ENCODE results near the gene SLIT3.

The SLIT3 gene

GRCh38 chr5:169226895-169227294 lies 74.0 kb downstream of the SLIT3 start:
- no peak overlapping the region for H3K4me3 ChIP-seq (IDR thresholded peaks at IDR 0.05; ENCODE audit: insufficient read depth, low read depth, low read length)
- no peaks in the 10 kb centered on the region for H3K36me3 ChIP-seq (ENCODE audit: insufficient read depth)
- TF ChIP-seq CTCF (conservative IDR thresholded peaks at IDR 0.05; ENCODE audit: low read depth, low read length), result no peak
- no peaks in the 10 kb centered on the region for H4K20me1 ChIP-seq (ENCODE audit: insufficient read depth)
- H3K9ac ChIP-seq, result no peak overlapping the region
- H3K4me2 ChIP-seq, result no peak overlapping the region
- H3K27ac ChIP-seq, result no peak overlapping the region
- H3K79me2 ChIP-seq (ENCODE audit: insufficient read depth, low read depth), result no peaks in the 10 kb centered on the region
- no peaks in the 10 kb centered on the region for H3K27me3 ChIP-seq (ENCODE audit: insufficient read depth, low read depth)
- H3K4me1 ChIP-seq (ENCODE audit: low read depth, poor library complexity, severe bottlenecking), result no peaks in the 10 kb centered on the region
- H2AFZ ChIP-seq (ENCODE audit: low read depth), result no peak overlapping the region

GRCh38 chr5:169225830-169226356 lies 75.0 kb downstream of the SLIT3 start:
- Histone ChIP-seq H3K36me3 (ENCODE audit: insufficient read depth) (no peaks in the 10 kb centered on the region), H3K9ac (no peak overlapping the region), H3K79me2 (ENCODE audit: insufficient read depth, low read depth) (no peaks in the 10 kb centered on the region), H3K27me3 (ENCODE audit: insufficient read depth, low read depth) (no peaks in the 10 kb centered on the region), H4K20me1 (ENCODE audit: insufficient read depth) (no peaks in the 10 kb centered on the region), H3K4me1 (ENCODE audit: low read depth, poor library complexity, severe bottlenecking) (no peaks in the 10 kb centered on the region), H3K27ac (no peak overlapping the region), H3K4me3 (IDR thresholded peaks at IDR 0.05; ENCODE audit: insufficient read depth, low read depth, low read length) (no peak overlapping the region), H2AFZ (ENCODE audit: low read depth) (no peak overlapping the region), H3K4me2 (no peak overlapping the region)
- TF ChIP-seq CTCF (conservative IDR thresholded peaks at IDR 0.05; ENCODE audit: low read depth, low read length), result no peak

- Histone ChIP-seq H3K27me3 (ENCODE audit: insufficient read depth, low read depth) (no peaks in the 10 kb centered on the region), H2AFZ (ENCODE audit: low read depth) (no peak overlapping the region), H3K36me3 (ENCODE audit: insufficient read depth) (no peaks in the 10 kb centered on the region), H3K4me3 (IDR thresholded peaks at IDR 0.05; ENCODE audit: insufficient read depth, low read depth, low read length) (no peak overlapping the region), H3K4me2 (no peak overlapping the region), H3K79me2 (ENCODE audit: insufficient read depth, low read depth) (no peaks in the 10 kb centered on the region), H3K27ac (no peak overlapping the region), H3K9ac (no peak overlapping the region), H3K4me1 (ENCODE audit: low read depth, poor library complexity, severe bottlenecking) (peaks cover 9% of the 10 kb centered on the region), H4K20me1 (ENCODE audit: insufficient read depth) (no peaks in the 10 kb centered on the region)
- no peak for TF ChIP-seq CTCF (conservative IDR thresholded peaks at IDR 0.05; ENCODE audit: low read depth, low read length)
Measured at GRCh38 chr5:169223595-169223953, 77.4 kb downstream of the SLIT3 start.

GRCh38 chr5:169222934-169223594 lies 77.9 kb downstream of the SLIT3 start:
- Histone ChIP-seq H2AFZ (ENCODE audit: low read depth) (no peak overlapping the region), H3K9ac (no peak overlapping the region), H3K79me2 (ENCODE audit: insufficient read depth, low read depth) (no peaks in the 10 kb centered on the region), H3K4me2 (no peak overlapping the region), H3K27ac (no peak overlapping the region), H4K20me1 (ENCODE audit: insufficient read depth) (no peaks in the 10 kb centered on the region), H3K27me3 (ENCODE audit: insufficient read depth, low read depth) (no peaks in the 10 kb centered on the region), H3K36me3 (ENCODE audit: insufficient read depth) (no peaks in the 10 kb centered on the region), H3K4me1 (ENCODE audit: low read depth, poor library complexity, severe bottlenecking) (peaks cover 14% of the 10 kb centered on the region), H3K4me3 (IDR thresholded peaks at IDR 0.05; ENCODE audit: insufficient read depth, low read depth, low read length) (no peak overlapping the region)
- no peak for TF ChIP-seq CTCF (conservative IDR thresholded peaks at IDR 0.05; ENCODE audit: low read depth, low read length)
